ENCODE data around the gene ZDHHC21. TPM values are rescaled to one million over a fixed set of nuclear protein-coding genes. Genes with fewer than 3 reads are reported as not detected.

ZDHHC21 gene
- total and polyA plus RNA-seq, 9 donors, result 7.8 to 16.4 (median 11.1) TPM

- Histone ChIP-seq H3K4me3 (ENCODE audit: low read length) (no peak overlapping the region), H3K36me3 (ENCODE audit: control insufficient read depth, insufficient read depth, low read length) (peaks cover 3% of the 10 kb centered on the region), H3K27ac (ENCODE audit: low read length) (no peak overlapping the region), H3K27me3 (ENCODE audit: control insufficient read depth, insufficient read depth, low read length) (no peaks in the 10 kb centered on the region), H3K4me1 (ENCODE audit: control insufficient read depth, insufficient read depth, low read length) (no peaks in the 10 kb centered on the region), H3K9me3 (replicated peaks; ENCODE audit: control insufficient read depth, low read depth, low read length) (no peaks in the 10 kb centered on the region)
- peak; percentile 65 for DNase-seq
- WGBS (ENCODE audit: insufficient coverage), result no CpG with 5 or more reads among the region's 3 CpGs
Measured at GRCh38 chr9:14661421-14662059, 31.7 kb downstream of the ZDHHC21 start.

- H3K4me3 ChIP-seq (ENCODE audit: low read length), result no peak overlapping the region
- H3K36me3 ChIP-seq (ENCODE audit: control insufficient read depth, insufficient read depth, low read length), result peaks cover 3% of the 10 kb centered on the region
- H3K27ac ChIP-seq (ENCODE audit: low read length), result no peak overlapping the region
- H3K4me1 ChIP-seq (ENCODE audit: control insufficient read depth, insufficient read depth, low read length), result no peaks in the 10 kb centered on the region
- no CpG with 5 or more reads among the region's 5 CpGs for WGBS (ENCODE audit: insufficient coverage)
- H3K27me3 ChIP-seq (ENCODE audit: control insufficient read depth, insufficient read depth, low read length), result no peaks in the 10 kb centered on the region
- H3K9me3 ChIP-seq (replicated peaks; ENCODE audit: control insufficient read depth, low read depth, low read length), result no peaks in the 10 kb centered on the region
- DNase-seq, result no peak
Measured at GRCh38 chr9:14660721-14661120, 32.5 kb downstream of the ZDHHC21 start.

GRCh38 chr9:14654932-14655331 lies 38.3 kb downstream of the ZDHHC21 start:
- Histone ChIP-seq H3K27me3 (ENCODE audit: control insufficient read depth, insufficient read depth, low read length) (no peaks in the 10 kb centered on the region), H3K27ac (ENCODE audit: low read length) (no peak overlapping the region), H3K9me3 (replicated peaks; ENCODE audit: control insufficient read depth, low read depth, low read length) (peaks cover 11% of the 10 kb centered on the region), H3K36me3 (ENCODE audit: control insufficient read depth, insufficient read depth, low read length) (peaks cover 6% of the 10 kb centered on the region), H3K4me3 (ENCODE audit: low read length) (no peak overlapping the region), H3K4me1 (ENCODE audit: control insufficient read depth, insufficient read depth, low read length) (no peaks in the 10 kb centered on the region)
- whole genome bisulfite sequencing (ENCODE audit: insufficient coverage), result no CpG with 5 or more reads among the region's 1 CpG
- DNase-seq, result no peak

GRCh38 chr9:14653511-14653910 lies 39.7 kb downstream of the ZDHHC21 start:
- no peak for DNase-seq
- Histone ChIP-seq H3K4me3 (ENCODE audit: low read length) (no peak overlapping the region), H3K4me1 (ENCODE audit: control insufficient read depth, insufficient read depth, low read length) (no peaks in the 10 kb centered on the region), H3K27ac (ENCODE audit: low read length) (no peak overlapping the region), H3K36me3 (ENCODE audit: control insufficient read depth, insufficient read depth, low read length) (peaks cover 4% of the 10 kb centered on the region), H3K27me3 (ENCODE audit: control insufficient read depth, insufficient read depth, low read length) (no peaks in the 10 kb centered on the region), H3K9me3 (replicated peaks; ENCODE audit: control insufficient read depth, low read depth, low read length) (peaks cover 11% of the 10 kb centered on the region)
- 100% methylated on average over 1 of the region's 1 CpG for WGBS (ENCODE audit: insufficient coverage)

GRCh38 chr9:14652729-14653377 lies 40.4 kb downstream of the ZDHHC21 start:
- WGBS (ENCODE audit: insufficient coverage), result no CpG with 5 or more reads among the region's 4 CpGs
- DNase-seq, result peak; percentile 22
- Histone ChIP-seq H3K9me3 (replicated peaks; ENCODE audit: control insufficient read depth, low read depth, low read length) (peaks cover 11% of the 10 kb centered on the region), H3K36me3 (ENCODE audit: control insufficient read depth, insufficient read depth, low read length) (peaks cover 4% of the 10 kb centered on the region), H3K4me1 (ENCODE audit: control insufficient read depth, insufficient read depth, low read length) (no peaks in the 10 kb centered on the region), H3K27me3 (ENCODE audit: control insufficient read depth, insufficient read depth, low read length) (no peaks in the 10 kb centered on the region), H3K27ac (ENCODE audit: low read length) (no peak overlapping the region), H3K4me3 (ENCODE audit: low read length) (no peak overlapping the region)

- peak; percentile 69 for DNase-seq
- no peak overlapping the region for H3K4me3 ChIP-seq (ENCODE audit: low read length)
- H3K4me1 ChIP-seq (ENCODE audit: control insufficient read depth, insufficient read depth, low read length), result no peaks in the 10 kb centered on the region
- H3K9me3 ChIP-seq (replicated peaks; ENCODE audit: control insufficient read depth, low read depth, low read length), result peaks cover 11% of the 10 kb centered on the region
- H3K27me3 ChIP-seq (ENCODE audit: control insufficient read depth, insufficient read depth, low read length), result no peaks in the 10 kb centered on the region
- H3K36me3 ChIP-seq (ENCODE audit: control insufficient read depth, insufficient read depth, low read length), result peaks cover 4% of the 10 kb centered on the region
- no CpG with 5 or more reads among the region's 1 CpG for WGBS (ENCODE audit: insufficient coverage)
- no peak overlapping the region for H3K27ac ChIP-seq (ENCODE audit: low read length)
Measured at GRCh38 chr9:14650596-14650995, 42.6 kb downstream of the ZDHHC21 start.

GRCh38 chr9:14645648-14646047 lies 47.6 kb downstream of the ZDHHC21 start:
- Histone ChIP-seq H3K4me3 (ENCODE audit: low read length) (no peak overlapping the region), H3K36me3 (ENCODE audit: control insufficient read depth, insufficient read depth, low read length) (no peaks in the 10 kb centered on the region), H3K27ac (ENCODE audit: low read length) (no peak overlapping the region), H3K4me1 (ENCODE audit: control insufficient read depth, insufficient read depth, low read length) (no peaks in the 10 kb centered on the region), H3K9me3 (replicated peaks; ENCODE audit: control insufficient read depth, low read depth, low read length) (no peaks in the 10 kb centered on the region), H3K27me3 (ENCODE audit: control insufficient read depth, insufficient read depth, low read length) (no peaks in the 10 kb centered on the region)
- WGBS (ENCODE audit: insufficient coverage), result no CpG with 5 or more reads among the region's 3 CpGs
- no peak for DNase-seq

- no CpG with 5 or more reads among the region's 1 CpG for WGBS (ENCODE audit: insufficient coverage)
- Histone ChIP-seq H3K9me3 (replicated peaks; ENCODE audit: control insufficient read depth, low read depth, low read length) (no peaks in the 10 kb centered on the region), H3K36me3 (ENCODE audit: control insufficient read depth, insufficient read depth, low read length) (no peaks in the 10 kb centered on the region), H3K27me3 (ENCODE audit: control insufficient read depth, insufficient read depth, low read length) (no peaks in the 10 kb centered on the region), H3K27ac (ENCODE audit: low read length) (no peak overlapping the region), H3K4me3 (ENCODE audit: low read length) (no peak overlapping the region), H3K4me1 (ENCODE audit: control insufficient read depth, insufficient read depth, low read length) (no peaks in the 10 kb centered on the region)
- no peak for DNase-seq
Measured at GRCh38 chr9:14640967-14641366, 52.3 kb downstream of the ZDHHC21 start.

GRCh38 chr9:14640294-14640693 lies 52.9 kb downstream of the ZDHHC21 start:
- Histone ChIP-seq H3K27ac (ENCODE audit: low read length) (no peak overlapping the region), H3K27me3 (ENCODE audit: control insufficient read depth, insufficient read depth, low read length) (no peaks in the 10 kb centered on the region), H3K36me3 (ENCODE audit: control insufficient read depth, insufficient read depth, low read length) (no peaks in the 10 kb centered on the region), H3K4me1 (ENCODE audit: control insufficient read depth, insufficient read depth, low read length) (no peaks in the 10 kb centered on the region), H3K9me3 (replicated peaks; ENCODE audit: control insufficient read depth, low read depth, low read length) (no peaks in the 10 kb centered on the region), H3K4me3 (ENCODE audit: low read length) (no peak overlapping the region)
- no CpG with 5 or more reads among the region's 2 CpGs for WGBS (ENCODE audit: insufficient coverage)
- no peak for DNase-seq

GRCh38 chr9:14633906-14634565 lies 59.2 kb downstream of the ZDHHC21 start:
- WGBS (ENCODE audit: insufficient coverage), result 98% methylated on average over 7 of the region's 7 CpGs
- no peak overlapping the region for H3K27ac ChIP-seq (ENCODE audit: low read length)
- peaks cover 8% of the 10 kb centered on the region for H3K9me3 ChIP-seq (replicated peaks; ENCODE audit: control insufficient read depth, low read depth, low read length)
- H3K4me1 ChIP-seq (ENCODE audit: control insufficient read depth, insufficient read depth, low read length), result no peaks in the 10 kb centered on the region
- no peak overlapping the region for H3K4me3 ChIP-seq (ENCODE audit: low read length)
- peaks cover 13% of the 10 kb centered on the region for H3K36me3 ChIP-seq (ENCODE audit: control insufficient read depth, insufficient read depth, low read length)
- no peaks in the 10 kb centered on the region for H3K27me3 ChIP-seq (ENCODE audit: control insufficient read depth, insufficient read depth, low read length)
- no peak for DNase-seq
